ENCODE measurements around the gene PLA2G4E. TPM values are rescaled to one million over a fixed set of nuclear protein-coding genes. Genes with fewer than 3 reads are reported as not detected.
A peak's percentile ranks its signal among the peaks of the same experiment; 100 is the strongest.

The PLA2G4E gene
- total RNA-seq, 1 experiment from 2014 or later: not detected

DNA sequence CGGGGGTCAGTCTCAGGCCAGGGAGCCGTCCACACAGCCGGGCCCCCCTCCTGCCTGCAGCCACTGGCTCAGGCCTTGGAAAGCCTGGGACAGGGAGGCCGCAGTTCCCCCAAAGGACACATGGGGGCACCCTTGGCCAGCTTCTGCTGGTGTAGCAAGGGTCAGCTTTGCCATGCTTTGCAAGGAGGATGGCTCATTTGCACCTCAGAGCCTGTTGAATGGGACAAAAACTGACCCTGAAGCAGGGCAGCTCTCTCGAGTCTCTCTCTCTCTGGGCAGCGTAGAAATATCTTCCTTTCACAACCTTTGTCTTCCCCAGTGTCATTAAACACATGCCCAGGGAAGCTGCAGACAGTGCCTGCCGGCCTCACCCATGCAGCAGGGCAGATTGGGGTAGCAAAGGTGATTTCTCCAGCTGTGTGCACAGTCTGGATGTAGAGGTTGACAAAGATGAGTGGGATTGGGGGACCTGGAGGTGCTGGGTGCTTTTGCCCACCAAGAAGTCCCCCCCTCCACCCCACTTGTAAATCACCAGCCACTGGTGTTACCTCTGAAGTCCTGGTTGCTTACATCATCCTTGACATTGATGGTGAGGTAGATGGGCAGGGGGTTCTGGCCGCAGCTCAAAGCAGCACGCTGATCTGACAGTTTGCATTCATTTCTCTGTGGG is 31.1 kb downstream of the PLA2G4E start:
- H3K9me3 ChIP-seq (replicated peaks): no peaks in the 10 kb centered on the region
- H3K4me3 ChIP-seq: no peak overlapping the region
- no peaks in the 10 kb centered on the region for H3K4me1 ChIP-seq (replicated peaks)
- no peaks in the 10 kb centered on the region for H3K27me3 ChIP-seq (replicated peaks)
- no peaks in the 10 kb centered on the region for H3K36me3 ChIP-seq
- H3K27ac ChIP-seq: no peak overlapping the region
- DNase-seq (ENCODE audit: low read depth in 1 of 2, low spot score in 2 of 2): peak; percentile 68 to 85

DNA sequence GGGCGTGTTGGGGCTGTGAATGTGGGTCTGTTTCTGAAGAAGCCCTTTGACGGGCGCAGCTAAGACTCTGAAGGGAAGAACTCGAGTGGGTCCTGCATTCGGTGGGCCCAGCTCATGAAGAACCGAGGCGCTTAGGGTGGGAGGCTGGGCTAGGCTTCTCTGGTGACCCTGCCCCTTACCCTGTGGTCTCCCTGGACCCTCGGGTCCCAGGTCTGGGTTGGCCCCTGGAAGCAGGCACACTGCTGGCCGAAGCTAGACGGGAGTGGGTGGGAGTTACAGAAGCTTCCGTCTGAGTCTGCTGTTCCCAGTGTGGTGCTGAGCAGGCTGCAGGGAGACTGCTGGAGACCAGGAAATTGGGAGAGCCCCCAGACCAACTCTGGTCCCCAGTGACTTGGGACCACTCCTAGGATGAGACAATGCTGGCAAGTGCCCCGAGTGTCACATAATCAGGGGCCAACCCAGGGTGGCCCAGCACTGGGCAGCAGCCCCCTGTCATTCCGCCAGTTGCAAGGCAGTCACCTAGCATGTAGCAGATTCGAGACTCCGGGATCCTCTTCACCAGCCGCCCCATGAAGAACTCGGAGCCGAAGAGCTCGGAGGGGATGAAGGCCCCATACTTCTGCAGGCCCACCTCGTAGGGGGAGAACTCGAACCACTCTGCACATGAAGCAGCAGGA is 31.8 kb downstream of the PLA2G4E start:
- no peak for DNase-seq (ENCODE audit: low read depth in 1 of 2, low spot score in 2 of 2)
- no peak overlapping the region for H3K4me3 ChIP-seq
- H3K27ac ChIP-seq: no peak overlapping the region
- H3K36me3 ChIP-seq: no peaks in the 10 kb centered on the region
- H3K27me3 ChIP-seq (replicated peaks): no peaks in the 10 kb centered on the region
- no peaks in the 10 kb centered on the region for H3K4me1 ChIP-seq (replicated peaks)
- H3K9me3 ChIP-seq (replicated peaks): no peaks in the 10 kb centered on the region

DNA sequence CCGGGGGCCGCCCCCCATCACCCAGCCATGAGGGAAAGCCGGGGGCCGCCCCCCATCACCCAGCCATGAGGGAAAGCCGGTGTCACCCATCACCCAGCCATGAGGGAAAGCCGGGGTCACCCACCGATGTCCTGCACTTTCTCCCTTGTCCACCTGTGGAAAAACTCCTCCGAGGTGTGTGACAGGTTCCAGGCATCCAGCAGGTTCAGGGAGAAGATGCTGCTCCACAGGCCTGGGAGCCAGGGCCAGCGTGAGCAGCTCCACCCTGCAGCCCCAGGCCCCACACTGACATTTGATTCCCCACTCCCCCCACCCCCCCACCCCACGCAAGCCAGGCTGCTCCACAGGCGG is 32.9 kb downstream of the PLA2G4E start:
- H3K4me1 ChIP-seq (replicated peaks): no peaks in the 10 kb centered on the region
- no peak overlapping the region for H3K4me3 ChIP-seq
- no peaks in the 10 kb centered on the region for H3K9me3 ChIP-seq (replicated peaks)
- H3K27me3 ChIP-seq (replicated peaks): no peaks in the 10 kb centered on the region
- DNase-seq (ENCODE audit: low read depth in 1 of 2, low spot score in 2 of 2): no peak
- H3K27ac ChIP-seq: no peak overlapping the region
- no peaks in the 10 kb centered on the region for H3K36me3 ChIP-seq

DNA sequence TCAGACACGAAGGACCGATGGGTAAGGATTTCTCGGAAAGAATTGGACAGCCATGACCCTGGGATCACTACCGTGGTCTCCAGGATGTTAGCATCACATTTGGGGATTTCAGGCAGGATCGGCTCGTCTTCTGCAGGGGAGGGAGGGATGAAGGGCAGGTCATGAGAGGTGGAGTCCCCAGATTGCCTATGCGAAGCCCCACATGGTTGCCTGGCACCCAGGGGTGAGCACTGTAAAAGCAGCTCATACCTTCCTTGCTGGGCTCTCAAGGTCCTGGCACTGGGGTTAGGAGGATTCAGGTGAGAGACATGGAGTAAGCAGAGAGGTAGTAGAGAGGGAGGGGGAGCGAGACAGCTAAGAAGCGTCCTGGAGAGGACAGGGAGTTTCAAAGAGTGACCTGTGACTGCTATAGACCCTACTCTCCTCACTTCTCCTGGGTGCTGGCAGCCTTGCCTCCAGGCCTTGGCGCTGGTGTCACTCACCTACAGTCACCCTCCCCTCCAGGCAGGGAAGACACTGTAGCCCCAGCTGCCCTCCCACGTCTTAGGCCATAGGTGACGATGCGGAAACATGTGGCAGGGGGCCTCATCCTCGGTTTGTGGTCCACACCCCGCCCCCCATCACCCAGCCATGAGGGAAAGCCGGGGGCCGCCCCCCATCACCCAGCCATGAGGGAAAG is 33.5 kb downstream of the PLA2G4E start:
- H3K36me3 ChIP-seq: no peaks in the 10 kb centered on the region

DNA sequence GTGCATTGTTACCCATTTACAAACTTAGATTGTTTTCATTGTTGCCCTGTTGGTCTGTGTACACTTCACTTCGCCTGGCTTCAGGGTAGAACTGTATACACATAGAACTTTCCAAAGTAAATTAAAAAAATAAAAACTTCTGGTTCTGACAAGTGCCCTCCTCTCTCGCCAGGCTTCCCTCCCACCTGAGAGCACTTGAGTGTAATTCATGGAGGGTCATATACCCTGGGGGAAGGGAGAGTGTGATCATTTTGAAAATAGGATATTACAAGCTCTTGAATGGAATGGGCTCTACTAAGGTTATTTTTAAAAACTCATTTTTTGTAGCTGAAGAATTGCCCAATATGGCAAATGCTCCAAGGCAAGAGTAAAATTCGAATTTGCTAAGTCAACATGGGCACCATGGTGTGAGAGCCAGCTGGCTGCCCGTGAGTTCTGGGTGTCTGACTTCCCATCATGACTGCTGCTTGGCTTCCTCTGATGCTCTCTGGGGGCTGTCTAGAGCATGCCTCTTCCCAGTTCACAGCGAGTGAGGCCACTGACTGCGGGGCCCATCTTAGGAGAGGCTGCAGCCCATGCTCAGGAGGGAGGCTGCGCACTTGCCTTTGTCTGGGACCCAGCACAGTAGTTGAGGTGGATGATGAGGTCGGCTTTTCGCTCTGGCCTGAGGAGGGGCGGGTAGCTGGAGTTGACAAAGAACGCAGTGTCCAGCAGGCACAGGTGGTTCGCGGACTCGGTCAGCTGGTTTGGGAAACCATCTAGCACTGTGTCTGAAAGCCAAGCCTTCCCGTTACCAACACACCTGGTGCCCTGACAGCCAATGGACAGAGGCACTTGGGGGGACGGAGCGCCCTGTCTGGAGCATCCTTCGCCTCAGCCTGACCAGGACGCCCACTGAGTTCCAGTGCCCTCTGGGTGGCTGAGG is 35.3 kb downstream of the PLA2G4E start:
- no peaks in the 10 kb centered on the region for H3K36me3 ChIP-seq
- H3K4me3 ChIP-seq: no peak overlapping the region
- DNase-seq (ENCODE audit: low read depth in 1 of 2, low spot score in 2 of 2): no peak
- no peaks in the 10 kb centered on the region for H3K27me3 ChIP-seq (replicated peaks)
- H3K4me1 ChIP-seq (replicated peaks): no peaks in the 10 kb centered on the region
- H3K9me3 ChIP-seq (replicated peaks): no peaks in the 10 kb centered on the region
- no peak overlapping the region for H3K27ac ChIP-seq

More for the DNA sequence above, 33.5 kb downstream of the PLA2G4E start:
- Histone ChIP-seq H3K27ac (no peak overlapping the region), H3K4me1 (replicated peaks) (no peaks in the 10 kb centered on the region), H3K9me3 (replicated peaks) (no peaks in the 10 kb centered on the region), H3K27me3 (replicated peaks) (no peaks in the 10 kb centered on the region), H3K4me3 (no peak overlapping the region)
- no peak for DNase-seq (ENCODE audit: low read depth in 1 of 2, low spot score in 2 of 2)

DNA sequence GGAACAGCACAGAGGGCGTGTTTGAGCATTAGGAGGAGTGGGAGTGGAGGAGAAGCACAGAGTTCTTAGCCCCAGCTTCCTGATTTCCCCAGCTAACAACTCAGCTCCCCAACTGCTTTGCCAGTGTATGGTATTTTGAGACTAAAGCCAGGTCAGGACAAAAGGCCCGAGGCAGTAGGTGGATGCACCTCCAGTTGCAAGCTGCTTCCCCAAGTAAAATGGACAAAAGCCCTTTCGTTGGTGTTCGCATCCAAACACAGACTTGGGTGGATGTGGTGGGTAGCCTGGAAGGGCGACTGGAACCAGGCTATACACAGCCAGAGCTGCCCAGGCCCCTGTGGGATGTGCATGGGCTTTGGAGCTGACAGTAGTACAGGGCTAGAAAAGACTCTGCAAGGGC is 36.2 kb downstream of the PLA2G4E start:
- H3K4me1 ChIP-seq (replicated peaks): no peaks in the 10 kb centered on the region
- no peak for DNase-seq (ENCODE audit: low read depth in 1 of 2, low spot score in 2 of 2)
- H3K36me3 ChIP-seq: no peaks in the 10 kb centered on the region
- no peak overlapping the region for H3K4me3 ChIP-seq
- no peaks in the 10 kb centered on the region for H3K27me3 ChIP-seq (replicated peaks)
- H3K9me3 ChIP-seq (replicated peaks): no peaks in the 10 kb centered on the region
- H3K27ac ChIP-seq: no peak overlapping the region

DNA sequence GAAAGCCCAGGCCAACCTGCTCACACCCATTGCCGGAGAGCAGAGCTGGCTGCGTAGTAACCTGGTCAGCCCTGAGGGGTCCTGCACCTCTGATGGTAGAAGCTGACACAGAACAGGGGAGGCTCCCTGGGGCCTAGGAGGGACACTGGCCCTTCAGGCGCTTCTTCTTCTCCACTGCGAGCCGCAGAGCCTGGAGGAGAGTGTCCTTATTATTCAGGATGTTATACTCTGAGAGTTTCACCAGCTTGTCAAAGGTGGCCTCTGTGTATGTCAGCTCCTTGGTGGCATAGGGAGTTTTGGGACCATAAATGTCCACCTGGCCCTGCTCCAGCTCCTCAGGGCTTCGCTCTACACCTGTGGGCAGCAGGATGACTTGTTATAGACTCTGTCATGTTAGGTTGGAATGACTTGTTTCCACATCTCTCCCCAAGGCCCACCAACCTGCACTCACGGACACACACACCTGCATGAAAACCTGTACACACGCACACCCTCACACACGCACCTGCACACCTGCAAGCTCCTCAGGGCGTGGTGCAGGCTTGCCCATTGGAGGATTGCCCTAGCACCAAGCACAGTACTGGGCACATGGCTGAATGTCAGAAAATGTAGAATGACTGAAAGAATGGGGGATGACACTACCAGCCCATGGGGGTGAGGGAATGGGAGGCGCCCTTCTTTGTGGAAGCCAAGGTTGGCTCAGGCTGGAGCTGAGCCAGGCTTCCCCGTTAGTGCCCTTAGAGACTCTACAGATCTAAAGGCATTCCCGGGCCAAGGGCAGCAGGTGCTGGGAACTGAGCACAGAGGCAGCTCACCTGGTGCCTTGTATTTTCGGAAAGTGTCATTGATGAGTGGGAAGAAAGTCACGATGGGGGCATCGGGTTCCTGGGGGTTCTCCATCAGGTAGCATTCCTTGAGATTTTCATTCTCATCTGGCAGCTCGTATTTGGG is 36.9 kb downstream of the PLA2G4E start:
- Histone ChIP-seq H3K4me1 (replicated peaks) (no peaks in the 10 kb centered on the region), H3K36me3 (no peaks in the 10 kb centered on the region), H3K27ac (no peak overlapping the region), H3K27me3 (replicated peaks) (no peaks in the 10 kb centered on the region), H3K4me3 (no peak overlapping the region), H3K9me3 (replicated peaks) (no peaks in the 10 kb centered on the region)
- DNase-seq (ENCODE audit: low read depth in 1 of 2, low spot score in 2 of 2): peak in 1 of 2 experiments; percentile 28

DNA sequence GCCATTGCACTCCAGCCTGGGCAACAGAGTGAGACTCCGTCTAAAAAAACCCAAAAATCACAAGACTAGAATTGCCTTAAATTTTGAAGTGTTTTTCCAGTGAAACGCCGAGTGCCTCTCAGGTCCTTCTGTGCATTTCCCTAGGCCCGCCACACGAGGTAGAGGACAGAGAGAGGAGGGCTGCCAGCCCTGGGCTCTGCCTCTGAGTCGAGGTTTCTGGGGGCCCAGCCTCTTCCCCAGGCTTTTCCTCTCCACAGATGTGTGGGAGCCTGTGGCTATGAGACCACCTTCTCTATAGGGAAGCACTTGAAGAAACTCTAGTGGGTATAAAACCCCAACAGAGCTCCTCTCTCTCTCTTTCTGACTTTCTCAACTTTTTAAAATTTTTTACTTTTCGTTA is 37.6 kb downstream of the PLA2G4E start:
- no peaks in the 10 kb centered on the region for H3K9me3 ChIP-seq (replicated peaks)
- no peaks in the 10 kb centered on the region for H3K27me3 ChIP-seq (replicated peaks)
- no peak overlapping the region for H3K27ac ChIP-seq
- H3K4me1 ChIP-seq (replicated peaks): no peaks in the 10 kb centered on the region
- H3K4me3 ChIP-seq: no peak overlapping the region
- DNase-seq (ENCODE audit: low read depth in 1 of 2, low spot score in 2 of 2): peak in 1 of 2 experiments; percentile 16
- no peaks in the 10 kb centered on the region for H3K36me3 ChIP-seq

DNA sequence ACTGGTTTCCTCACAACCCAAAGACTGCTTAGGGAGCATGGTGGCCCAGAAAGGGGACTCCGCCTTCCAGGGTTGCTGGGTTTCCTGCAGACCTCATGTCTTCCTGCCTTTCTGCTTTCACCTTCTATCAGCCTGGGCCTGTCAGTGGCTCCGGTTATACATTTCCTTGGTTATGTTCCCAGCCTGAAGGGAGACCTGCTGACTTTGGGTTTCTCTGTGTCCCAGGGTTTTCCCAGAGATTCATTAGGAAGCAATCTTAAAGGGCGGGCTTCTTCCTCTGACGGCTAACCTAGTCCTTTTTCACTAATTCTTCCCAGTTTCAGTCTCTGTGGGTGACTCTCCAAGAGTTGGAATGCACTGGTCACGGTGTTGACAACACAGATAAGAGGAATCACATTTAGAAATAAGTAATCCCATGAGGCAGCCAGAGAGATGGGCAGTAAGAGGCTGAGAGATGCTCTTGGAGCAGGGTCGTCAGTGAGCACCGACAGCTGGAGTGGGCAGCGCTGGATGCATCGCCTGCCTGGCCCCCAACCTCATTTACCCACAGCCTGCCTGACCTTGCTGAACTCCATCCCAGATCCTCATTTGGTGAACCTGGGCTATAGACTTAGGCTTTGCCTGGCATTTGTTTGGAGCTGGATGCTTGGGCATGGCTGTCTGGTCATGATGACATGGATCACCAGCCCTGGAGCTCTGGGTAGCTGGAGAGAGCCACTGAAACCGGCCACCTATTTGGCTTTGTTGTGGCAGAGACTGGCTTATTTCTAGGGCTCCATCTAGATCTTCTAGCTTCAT is 38.5 kb downstream of the PLA2G4E start:
- DNase-seq (ENCODE audit: low read depth in 1 of 2, low spot score in 2 of 2): peak in 1 of 2 experiments; percentile 18
- Histone ChIP-seq H3K27ac (no peak overlapping the region), H3K36me3 (no peaks in the 10 kb centered on the region), H3K4me3 (no peak overlapping the region), H3K4me1 (replicated peaks) (no peaks in the 10 kb centered on the region), H3K27me3 (replicated peaks) (no peaks in the 10 kb centered on the region), H3K9me3 (replicated peaks) (no peaks in the 10 kb centered on the region)

DNA sequence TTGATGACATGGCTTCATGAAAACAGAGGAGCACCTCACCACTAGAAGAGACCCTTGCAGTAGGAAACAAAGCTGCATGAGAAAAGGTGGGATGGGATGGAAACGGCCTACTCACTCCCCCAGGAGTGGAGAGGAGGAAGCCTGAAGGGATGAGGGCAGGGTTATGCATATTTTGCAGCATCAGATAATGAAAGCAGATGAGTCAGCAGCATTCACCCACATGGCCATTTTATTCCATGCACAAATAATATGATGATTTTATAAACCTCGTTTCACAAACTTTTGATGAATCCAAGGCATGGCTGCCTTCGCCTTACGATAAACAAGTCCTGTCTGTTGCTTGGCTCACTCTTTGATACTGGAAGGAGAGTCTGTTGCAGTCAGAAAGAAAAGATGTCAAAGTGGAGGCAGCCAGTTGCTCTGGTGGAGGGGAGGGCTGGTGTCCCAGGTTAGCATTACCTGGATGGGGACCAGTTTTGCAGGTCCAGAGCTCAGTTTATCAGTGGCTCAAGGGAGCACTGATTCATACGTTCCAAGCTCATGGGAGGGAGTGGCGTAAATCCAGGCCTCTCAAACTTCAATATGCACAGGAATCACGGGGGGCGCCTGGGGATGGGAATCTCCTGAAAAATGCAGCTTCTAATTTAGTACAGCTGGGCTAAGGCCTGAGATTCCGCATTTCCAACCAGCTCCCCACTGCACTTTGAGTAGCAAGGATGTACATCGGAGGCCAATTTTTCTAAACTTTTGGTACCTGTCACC is 39.3 kb downstream of the PLA2G4E start:
- Histone ChIP-seq H3K4me3 (no peak overlapping the region), H3K27ac (no peak overlapping the region), H3K9me3 (replicated peaks) (no peaks in the 10 kb centered on the region), H3K27me3 (replicated peaks) (no peaks in the 10 kb centered on the region), H3K36me3 (no peaks in the 10 kb centered on the region), H3K4me1 (replicated peaks) (no peaks in the 10 kb centered on the region)
- DNase-seq (ENCODE audit: low read depth in 1 of 2, low spot score in 2 of 2): peak in 1 of 2 experiments; percentile 21

DNA sequence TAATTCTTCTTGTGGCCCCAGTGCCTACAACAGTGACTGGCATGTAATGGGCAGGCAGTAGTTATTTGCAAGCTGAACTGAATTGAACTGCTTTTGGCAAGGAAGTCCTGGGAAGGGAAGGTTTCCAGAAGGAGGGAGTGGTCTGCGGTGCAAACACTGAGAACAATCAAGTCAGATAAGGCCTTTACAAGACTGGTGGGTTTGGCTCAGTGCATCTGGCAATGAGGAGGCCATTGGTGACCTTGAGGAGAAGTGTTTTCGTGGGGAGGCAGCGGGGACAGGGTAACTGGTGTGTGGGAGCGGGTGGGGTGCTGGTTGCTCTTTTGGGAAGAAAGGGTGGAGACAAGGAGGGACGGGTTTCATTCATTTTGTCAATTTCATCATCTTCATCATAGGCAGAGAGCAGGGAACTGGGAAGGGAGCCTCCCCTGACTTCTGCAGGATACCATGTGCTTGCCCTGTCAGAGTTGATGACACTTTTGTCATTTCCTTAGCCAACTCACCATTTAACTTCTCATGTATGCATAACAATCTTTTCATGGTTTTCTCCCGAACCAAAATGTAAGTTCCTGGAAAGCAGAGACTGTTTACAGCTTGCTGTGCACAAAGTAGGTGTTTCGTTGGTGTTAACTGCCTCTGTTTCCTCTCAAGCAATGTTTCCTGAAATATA is 40.1 kb downstream of the PLA2G4E start:
- no peaks in the 10 kb centered on the region for H3K36me3 ChIP-seq
- no peaks in the 10 kb centered on the region for H3K4me1 ChIP-seq (replicated peaks)
- no peak overlapping the region for H3K4me3 ChIP-seq
- no peaks in the 10 kb centered on the region for H3K9me3 ChIP-seq (replicated peaks)
- no peak overlapping the region for H3K27ac ChIP-seq
- peak in 1 of 2 experiments; percentile 22 for DNase-seq (ENCODE audit: low read depth in 1 of 2, low spot score in 2 of 2)
- 0 out of 2 replicates have a peak, but pooled peaks cover under 1% of the 10 kb centered on the region for H3K27me3 ChIP-seq (replicated peaks)
